ENCODE data around the gene LDLRAD1. TPM values are rescaled to one million over a fixed set of nuclear protein-coding genes. Genes with fewer than 3 reads are reported as not detected.

Gene LDLRAD1
- total and polyA plus RNA-seq, 2 of the 13 experiments (the other 11 are each of a cell fraction or from before 2014, with no cell fraction given), result 2.5 to 14.0 TPM

GRCh38 chr1:54004481-54005049 is 13.4 kb downstream of the LDLRAD1 start:
- Histone ChIP-seq H3K27ac (ENCODE audit: extremely low read length, insufficient read depth, low read length) (no peak overlapping the region), H3K79me2 (ENCODE audit: insufficient read depth, low read length) (no peaks in the 10 kb centered on the region), H3K4me2 (ENCODE audit: low read depth, low read length) (no peak overlapping the region), H3K4me3 (replicated peaks in 1 of 3; ENCODE audit: insufficient read depth in 1 of 3, low read depth in 2 of 3, low read length in 3 of 3) (no peak overlapping the region), H3K9me3 (ENCODE audit: low read length) (no peaks in the 10 kb centered on the region), H2AFZ (ENCODE audit: low read length) (no peak overlapping the region), H3K4me1 (ENCODE audit: insufficient read depth, low read length) (peaks cover 26% of the 10 kb centered on the region), H3K9ac (ENCODE audit: insufficient read depth, low read depth, low read length) (no peak overlapping the region), H3K36me3 (replicated peaks in 1 of 2; ENCODE audit: control insufficient read depth in 1 of 2, insufficient read depth in 2 of 2, low read length in 2 of 2) (no peaks in the 10 kb centered on the region), H4K20me1 (ENCODE audit: insufficient read depth, low read length) (no peaks in the 10 kb centered on the region), H3K27me3 (ENCODE audit: control insufficient read depth in 1 of 2, insufficient read depth in 2 of 2, low read length in 2 of 2) (no peaks in the 10 kb centered on the region)
- DNase-seq (ENCODE audit: low spot score), result no peak
- intact Hi-C loops (cut with micrococcal nuclease; ENCODE audit: unreplicated experiment) (no loop called here), in situ Hi-C loops (cut with HindIII; ENCODE audit: extremely low pct_ligation_motif_present, low pct_unique_long_range_greater_than_20kb) (no loop called here)
- CTCF ChIA-PET (ENCODE audit: low intra/inter-chr PET ratio, low total read pairs), result no interaction called here
- TF ChIP-seq ZFYVE20 (CRISPR knock-in tag; IDR thresholded peaks at IDR 0.05; ENCODE audit: borderline replicate concordance, low read depth), result no peak
- TF ChIP-seq, protein P1, sequence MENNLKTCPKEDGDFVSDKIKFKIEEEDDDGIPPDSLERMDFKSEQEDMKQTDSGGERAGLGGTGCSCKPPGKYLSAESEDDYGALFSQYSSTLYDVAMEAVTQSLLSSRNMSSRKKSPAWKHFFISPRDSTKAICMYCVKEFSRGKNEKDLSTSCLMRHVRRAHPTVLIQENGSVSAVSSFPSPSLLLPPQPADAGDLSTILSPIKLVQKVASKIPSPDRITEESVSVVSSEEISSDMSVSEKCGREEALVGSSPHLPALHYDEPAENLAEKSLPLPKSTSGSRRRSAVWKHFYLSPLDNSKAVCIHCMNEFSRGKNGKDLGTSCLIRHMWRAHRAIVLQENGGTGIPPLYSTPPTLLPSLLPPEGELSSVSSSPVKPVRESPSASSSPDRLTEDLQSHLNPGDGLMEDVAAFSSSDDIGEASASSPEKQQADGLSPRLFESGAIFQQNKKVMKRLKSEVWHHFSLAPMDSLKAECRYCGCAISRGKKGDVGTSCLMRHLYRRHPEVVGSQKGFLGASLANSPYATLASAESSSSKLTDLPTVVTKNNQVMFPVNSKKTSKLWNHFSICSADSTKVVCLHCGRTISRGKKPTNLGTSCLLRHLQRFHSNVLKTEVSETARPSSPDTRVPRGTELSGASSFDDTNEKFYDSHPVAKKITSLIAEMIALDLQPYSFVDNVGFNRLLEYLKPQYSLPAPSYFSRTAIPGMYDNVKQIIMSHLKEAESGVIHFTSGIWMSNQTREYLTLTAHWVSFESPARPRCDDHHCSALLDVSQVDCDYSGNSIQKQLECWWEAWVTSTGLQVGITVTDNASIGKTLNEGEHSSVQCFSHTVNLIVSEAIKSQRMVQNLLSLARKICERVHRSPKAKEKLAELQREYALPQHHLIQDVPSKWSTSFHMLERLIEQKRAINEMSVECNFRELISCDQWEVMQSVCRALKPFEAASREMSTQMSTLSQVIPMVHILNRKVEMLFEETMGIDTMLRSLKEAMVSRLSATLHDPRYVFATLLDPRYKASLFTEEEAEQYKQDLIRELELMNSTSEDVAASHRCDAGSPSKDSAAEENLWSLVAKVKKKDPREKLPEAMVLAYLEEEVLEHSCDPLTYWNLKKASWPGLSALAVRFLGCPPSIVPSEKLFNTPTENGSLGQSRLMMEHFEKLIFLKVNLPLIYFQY (CRISPR knock-in tag; IDR thresholded peaks at IDR 0.05; ENCODE audit: borderline replicate concordance), result no peak
- TF ChIP-seq KLF16 (CRISPR knock-in tag; IDR thresholded peaks at IDR 0.05), result no peak
- no peak for TF ChIP-seq AFF4 (CRISPR knock-in tag; IDR thresholded peaks at IDR 0.05)
- TF ChIP-seq HBP1 (CRISPR knock-in tag; IDR thresholded peaks at IDR 0.05; ENCODE audit: low read depth), result no peak
- TF ChIP-seq EHMT2 (IDR thresholded peaks at IDR 0.05; ENCODE audit: borderline replicate concordance, low read depth, low read length), result no peak
- TF ChIP-seq ZNF678 (CRISPR knock-in tag; IDR thresholded peaks at IDR 0.05), result no peak
- no peak for TF ChIP-seq KDM4B (CRISPR knock-in tag; IDR thresholded peaks at IDR 0.05)
- TF ChIP-seq TAF15 (IDR thresholded peaks at IDR 0.05; ENCODE audit: low read depth, low read length, poor library complexity, severe bottlenecking), result no peak
- no peak for TF ChIP-seq SIN3B (IDR thresholded peaks at IDR 0.05; ENCODE audit: low read length)
- TF ChIP-seq, protein P2, sequence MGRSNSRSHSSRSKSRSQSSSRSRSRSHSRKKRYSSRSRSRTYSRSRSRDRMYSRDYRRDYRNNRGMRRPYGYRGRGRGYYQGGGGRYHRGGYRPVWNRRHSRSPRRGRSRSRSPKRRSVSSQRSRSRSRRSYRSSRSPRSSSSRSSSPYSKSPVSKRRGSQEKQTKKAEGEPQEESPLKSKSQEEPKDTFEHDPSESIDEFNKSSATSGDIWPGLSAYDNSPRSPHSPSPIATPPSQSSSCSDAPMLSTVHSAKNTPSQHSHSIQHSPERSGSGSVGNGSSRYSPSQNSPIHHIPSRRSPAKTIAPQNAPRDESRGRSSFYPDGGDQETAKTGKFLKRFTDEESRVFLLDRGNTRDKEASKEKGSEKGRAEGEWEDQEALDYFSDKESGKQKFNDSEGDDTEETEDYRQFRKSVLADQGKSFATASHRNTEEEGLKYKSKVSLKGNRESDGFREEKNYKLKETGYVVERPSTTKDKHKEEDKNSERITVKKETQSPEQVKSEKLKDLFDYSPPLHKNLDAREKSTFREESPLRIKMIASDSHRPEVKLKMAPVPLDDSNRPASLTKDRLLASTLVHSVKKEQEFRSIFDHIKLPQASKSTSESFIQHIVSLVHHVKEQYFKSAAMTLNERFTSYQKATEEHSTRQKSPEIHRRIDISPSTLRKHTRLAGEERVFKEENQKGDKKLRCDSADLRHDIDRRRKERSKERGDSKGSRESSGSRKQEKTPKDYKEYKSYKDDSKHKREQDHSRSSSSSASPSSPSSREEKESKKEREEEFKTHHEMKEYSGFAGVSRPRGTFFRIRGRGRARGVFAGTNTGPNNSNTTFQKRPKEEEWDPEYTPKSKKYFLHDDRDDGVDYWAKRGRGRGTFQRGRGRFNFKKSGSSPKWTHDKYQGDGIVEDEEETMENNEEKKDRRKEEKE (IDR thresholded peaks at IDR 0.05), result no peak
- no TSS peak for BruUV-seq (replicated peaks)
- 95% methylated on average over 11 of the region's 27 CpGs for WGBS (ENCODE audit: low lambda C conversion rate)
- no peak for FAIRE-seq
- POLR2A ChIA-PET, result no interaction called here
- ATAC-seq, result no peak

All from HepG2 (cell line).